DOHH2 (cell line): ENCODE data around the gene MTARC2.

Experiments
- H3F3A ChIP-seq: fragments of 200-600 bp; sonication (generic), shearing (Covaris generic); 2 replicates; pipeline ENCODE4 v1.6.0; 2016; ENCODE audit warnings: antibody characterized with exemption, mild to moderate bottlenecking; ENCODE audit not compliant: control insufficient read depth, insufficient read depth
- H3K27ac ChIP-seq: fragments of 200-600 bp; sonication (generic); 2 replicates; pipeline ENCODE4 v1.5.1; 2014; ENCODE audit warnings: low read depth, mild to moderate bottlenecking, low read length, moderate library complexity
- H3K27me3 ChIP-seq: fragments of 200-600 bp; sonication (generic); 2 replicates; pipeline ENCODE4 v1.6.1; 2014; ENCODE audit warnings: mild to moderate bottlenecking, low read length, mixed read lengths; ENCODE audit not compliant: control insufficient read depth
- H3K36me3 ChIP-seq: fragments of 200-600 bp; sonication (generic); 2 replicates; pipeline ENCODE4 v1.6.1; 2014; ENCODE audit warnings: mild to moderate bottlenecking, low read length, moderate library complexity, mixed read lengths; ENCODE audit not compliant: control insufficient read depth
- H3K4me1 ChIP-seq: fragments of 200-600 bp; sonication (generic); 2 replicates; pipeline ENCODE4 v1.6.1; 2014; ENCODE audit warnings: mild to moderate bottlenecking, low read length, mixed read lengths; ENCODE audit not compliant: control insufficient read depth
- H3K4me2 ChIP-seq: fragments of 200-600 bp; sonication (generic); 2 replicates; pipeline ENCODE4 v1.6.0; 2014; ENCODE audit warnings: mild to moderate bottlenecking, low read length, moderate library complexity
- H3K4me3 ChIP-seq: fragments of 200-600 bp; sonication (generic); 2 replicates; pipeline ENCODE4 v1.5.1; 2014; ENCODE audit warnings: mild to moderate bottlenecking, low read length, mixed read lengths
- H3K79me2 ChIP-seq: fragments of 200-600 bp; sonication (generic); 2 replicates; pipeline ENCODE4 v1.6.1; 2014; ENCODE audit warnings: mild to moderate bottlenecking, low read length, mixed read lengths; ENCODE audit not compliant: control insufficient read depth
- H3K9me2 ChIP-seq: fragments of 200-600 bp; sonication (generic); replicated peaks from 2 replicates; pipeline ENCODE4 v1.6.1; 2014; ENCODE audit warnings: mild to moderate bottlenecking, low read length, mixed read lengths; ENCODE audit not compliant: control insufficient read depth
- H3K9me3 ChIP-seq: fragments of 200-600 bp; sonication (generic); 2 replicates; pipeline ENCODE4 v1.6.1; 2014; ENCODE audit warnings: antibody characterized with exemption, low read length, mixed read lengths; ENCODE audit not compliant: control insufficient read depth, insufficient read depth
- H4K20me1 ChIP-seq: fragments of 200-600 bp; sonication (generic); 2 replicates; pipeline ENCODE4 v1.6.0; 2014; ENCODE audit warnings: low read depth, mild to moderate bottlenecking, antibody characterized with exemption, low read length, moderate library complexity; ENCODE audit not compliant: control insufficient read depth, insufficient read depth
- CTCF ChIP-seq: fragments of 200-600 bp; sonication (generic); IDR thresholded peaks from one replicate; pipeline ENCODE4 v1.5.1; 2014; ENCODE audit warnings: antibody characterized with exemption, mild to moderate bottlenecking, low read depth, low read length; ENCODE audit not compliant: poor library complexity, severe bottlenecking
- EZH2phosphoT487 ChIP-seq: fragments of 200-600 bp; sonication (generic); IDR thresholded peaks from 2 replicates; pipeline ENCODE4 v1.6.1; 2017; ENCODE audit warnings: borderline replicate concordance, mild to moderate bottlenecking, antibody characterized with exemption, low read length, moderate library complexity, mixed read lengths

MTARC2 gene

GRCh38 chr1:220783453-220783852 is 35.3 kb downstream of the MTARC2 start:
- H3K9me2 ChIP-seq = no peaks in the 10 kb centered on the region
- TF ChIP-seq CTCF (no peak), EZH2phosphoT487 (no peak)
- H3K4me3 ChIP-seq = no peak overlapping the region
- no peaks in the 10 kb centered on the region for H3K4me1 ChIP-seq
- no peaks in the 10 kb centered on the region for H3K36me3 ChIP-seq
- H3K9me3 ChIP-seq = no peaks in the 10 kb centered on the region
- no peaks in the 10 kb centered on the region for H3K79me2 ChIP-seq
- H3F3A ChIP-seq = no peaks in the 10 kb centered on the region
- H3K27me3 ChIP-seq = peaks cover 18% of the 10 kb centered on the region
- no peak overlapping the region for H3K27ac ChIP-seq
- no peaks in the 10 kb centered on the region for H4K20me1 ChIP-seq
- H3K4me2 ChIP-seq = no peak overlapping the region

GRCh38 chr1:220784751-220785150 is 36.6 kb downstream of the MTARC2 start:
- Histone ChIP-seq H3K4me2 (no peak overlapping the region), H3F3A (no peaks in the 10 kb centered on the region), H3K79me2 (no peaks in the 10 kb centered on the region)

GRCh38 chr1:220785166-220786056 is 37.3 kb downstream of the MTARC2 start:
- TF ChIP-seq EZH2phosphoT487 = no peak
- TF ChIP-seq CTCF = no peak
- Histone ChIP-seq H3K4me2 (no peak overlapping the region), H3K4me1 (no peaks in the 10 kb centered on the region), H3K27me3 (peaks cover 18% of the 10 kb centered on the region), H3K4me3 (no peak overlapping the region), H3K9me2 (no peaks in the 10 kb centered on the region), H3K27ac (no peak overlapping the region), H3K9me3 (no peaks in the 10 kb centered on the region), H3K79me2 (no peaks in the 10 kb centered on the region), H3F3A (no peaks in the 10 kb centered on the region), H4K20me1 (no peaks in the 10 kb centered on the region), H3K36me3 (no peaks in the 10 kb centered on the region)

More at GRCh38 chr1:220784751-220785150, 36.6 kb downstream of the MTARC2 start:
- H3K4me1 ChIP-seq = no peaks in the 10 kb centered on the region
- H4K20me1 ChIP-seq = no peaks in the 10 kb centered on the region
- H3K4me3 ChIP-seq = no peak overlapping the region
- no peaks in the 10 kb centered on the region for H3K9me3 ChIP-seq
- H3K9me2 ChIP-seq = no peaks in the 10 kb centered on the region
- peaks cover 18% of the 10 kb centered on the region for H3K27me3 ChIP-seq
- no peak for TF ChIP-seq EZH2phosphoT487
- TF ChIP-seq CTCF = no peak
- no peaks in the 10 kb centered on the region for H3K36me3 ChIP-seq
- no peak overlapping the region for H3K27ac ChIP-seq
